ENCODE results near the gene SMYD5.

SMYD5 gene

DNA sequence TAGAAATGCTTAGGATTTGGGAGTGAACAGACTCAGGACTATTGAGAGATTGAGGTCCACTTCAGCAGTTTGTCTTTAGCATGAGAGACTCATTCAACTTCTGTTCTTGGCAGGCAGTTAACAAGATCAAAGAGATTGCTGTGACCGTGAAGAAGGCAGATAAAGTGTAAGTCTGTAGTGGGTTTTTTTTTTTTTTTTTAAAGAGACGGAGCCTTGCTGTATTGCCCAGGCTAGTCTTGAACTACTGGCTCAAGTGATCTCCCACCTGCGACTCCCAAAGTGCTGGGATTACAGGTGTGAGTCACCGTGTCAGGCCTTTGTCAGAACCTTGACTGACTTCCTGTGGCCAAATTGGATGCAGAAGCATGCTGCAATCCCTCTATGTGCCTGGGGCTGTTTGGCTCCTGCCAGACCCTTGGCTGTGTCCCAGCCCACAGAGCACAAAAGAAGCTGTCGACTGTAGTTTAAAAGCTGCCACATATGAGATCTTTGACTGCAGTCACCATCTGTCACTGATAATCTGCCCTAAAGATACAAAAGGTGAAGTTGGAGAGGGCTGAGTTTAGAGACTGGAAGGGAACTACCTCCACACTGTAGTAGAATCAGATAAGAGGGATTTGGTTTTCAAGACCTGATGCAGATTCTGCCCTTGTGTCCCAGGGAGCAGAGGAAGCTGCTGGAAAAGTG is 30.0 kb downstream of the SMYD5 start:
- no peak for DNase-seq

DNA sequence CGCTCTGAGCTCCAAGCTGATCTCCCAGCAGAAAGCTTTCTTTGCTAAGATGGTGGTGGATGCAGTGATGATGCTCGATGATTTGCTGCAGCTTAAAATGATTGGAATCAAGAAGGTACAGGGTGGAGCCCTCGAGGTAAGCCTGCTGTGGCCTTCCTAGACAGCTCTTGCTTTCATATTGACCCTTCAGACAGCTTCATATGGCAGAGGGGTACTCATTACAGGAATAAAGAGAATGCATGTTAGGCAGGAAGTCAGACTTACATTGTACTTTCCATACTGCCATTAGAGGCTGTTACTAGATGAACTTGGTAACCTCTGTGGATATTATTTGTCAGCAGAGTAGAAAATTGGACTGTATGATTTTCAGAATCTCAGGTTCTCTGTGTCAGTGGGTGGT is 30.5 kb downstream of the SMYD5 start:
- no peak for DNase-seq

DNA sequence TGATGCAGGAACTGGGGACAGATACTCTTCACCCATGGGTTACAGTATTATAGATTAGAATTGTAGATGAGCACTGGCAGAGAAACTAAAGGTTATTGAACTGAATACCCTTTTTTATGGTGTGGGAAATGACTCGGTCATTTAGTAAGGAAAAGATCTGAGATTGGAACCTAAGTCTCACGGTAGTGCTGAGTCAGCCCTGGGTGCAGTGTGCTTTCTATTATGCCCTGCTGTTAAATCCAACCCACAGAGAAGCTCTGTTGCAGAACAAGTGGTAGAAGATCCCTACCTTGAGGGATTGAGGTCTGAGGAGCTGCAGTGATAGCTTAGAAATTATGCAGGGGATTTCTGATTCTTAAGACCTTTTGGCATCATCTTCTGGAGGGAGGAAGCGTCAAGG is 32.8 kb downstream of the SMYD5 start:
- no peak for DNase-seq

DNA sequence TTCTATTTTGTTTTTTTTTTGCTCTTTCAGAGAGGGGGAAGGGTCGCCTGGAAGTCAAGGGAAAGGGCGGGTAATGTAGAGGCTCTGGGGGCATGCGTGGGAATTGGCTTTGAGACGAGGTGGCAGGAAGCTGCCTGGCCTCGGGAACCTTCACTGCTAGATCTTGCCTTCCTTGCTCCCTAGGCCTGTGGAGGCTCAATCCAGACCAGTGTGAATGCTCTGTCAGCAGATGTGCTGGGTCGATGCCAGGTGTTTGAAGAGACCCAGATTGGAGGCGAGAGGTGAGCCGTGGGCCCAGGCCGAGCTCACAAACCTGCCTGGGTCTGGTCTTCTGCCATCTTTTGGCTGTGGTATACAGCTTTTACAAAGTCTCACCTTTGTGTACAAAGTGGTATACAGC is 35.6 kb downstream of the SMYD5 start:
- no peak for DNase-seq

DNA sequence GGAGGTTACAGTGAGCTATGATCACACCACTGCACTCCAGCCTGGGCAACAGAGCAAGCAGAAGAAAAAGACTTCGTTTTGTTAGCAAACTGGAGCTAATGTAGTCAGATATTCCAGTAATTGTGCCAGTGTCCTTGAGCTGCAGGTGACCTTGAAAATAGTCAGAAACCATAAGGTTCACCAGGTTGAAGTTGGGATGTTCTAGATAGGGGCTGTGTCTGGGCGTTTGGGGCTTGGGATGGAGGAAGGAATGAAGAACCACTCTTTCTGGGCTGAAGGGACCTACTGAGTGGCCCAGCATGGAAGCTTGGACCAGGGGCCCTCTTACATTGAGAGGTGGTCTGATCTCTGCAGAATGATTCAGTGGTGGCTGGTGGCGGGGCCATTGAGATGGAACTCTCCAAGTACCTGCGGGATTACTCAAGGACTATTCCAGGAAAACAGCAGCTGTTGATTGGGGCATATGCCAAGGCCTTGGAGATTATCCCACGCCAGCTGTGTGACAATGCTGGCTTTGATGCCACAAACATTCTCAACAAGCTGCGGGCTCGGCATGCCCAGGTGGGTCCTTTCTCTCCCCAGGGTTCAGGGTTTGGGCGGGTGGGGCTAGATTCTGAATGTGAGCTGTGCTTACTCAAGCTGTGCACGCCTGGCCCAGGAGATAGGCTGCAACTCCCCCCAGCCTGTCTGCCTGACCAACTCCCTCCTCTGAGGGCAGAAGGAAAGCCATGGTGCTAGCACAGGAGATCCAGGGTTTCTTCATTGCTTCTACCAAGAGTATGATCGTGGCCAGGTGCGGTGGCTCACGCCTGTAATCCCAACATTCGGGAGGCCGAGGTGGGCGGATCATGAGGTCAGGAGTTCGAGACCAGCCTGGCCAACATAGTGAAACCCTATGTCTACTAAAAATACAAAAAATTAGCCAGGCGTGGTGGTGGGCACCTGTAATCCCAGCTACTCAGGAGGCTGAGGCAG is 37.1 kb downstream of the SMYD5 start:
- no peak for DNase-seq

DNA sequence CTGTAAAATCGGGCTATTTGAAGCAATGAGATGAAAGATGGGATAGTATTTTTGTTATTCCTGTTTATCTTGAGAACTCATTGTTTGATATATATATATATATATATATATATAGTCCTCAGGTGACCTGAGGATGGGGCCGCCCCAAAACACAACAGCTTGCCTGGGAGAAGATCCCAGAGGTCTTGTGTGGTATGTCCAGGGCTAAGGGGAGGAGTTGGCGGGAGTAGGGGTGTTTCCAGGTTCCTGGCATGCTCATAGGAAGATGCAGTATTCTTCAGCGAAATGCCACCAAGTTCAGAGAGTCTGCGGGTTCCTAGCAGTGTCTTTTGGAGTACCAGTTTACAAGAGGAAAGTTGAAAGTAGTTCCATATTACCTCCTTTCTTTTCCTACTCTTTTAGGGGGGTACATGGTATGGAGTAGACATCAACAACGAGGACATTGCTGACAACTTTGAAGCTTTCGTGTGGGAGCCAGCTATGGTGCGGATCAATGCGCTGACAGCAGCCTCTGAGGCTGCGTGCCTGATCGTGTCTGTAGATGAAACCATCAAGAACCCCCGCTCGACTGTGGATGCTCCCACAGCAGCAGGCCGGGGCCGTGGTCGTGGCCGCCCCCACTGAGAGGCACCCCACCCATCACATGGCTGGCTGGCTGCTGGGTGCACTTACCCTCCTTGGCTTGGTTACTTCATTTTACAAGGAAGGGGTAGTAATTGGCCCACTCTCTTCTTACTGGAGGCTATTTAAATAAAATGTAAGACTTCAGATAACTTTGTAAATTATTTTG is 38.4 kb downstream of the SMYD5 start:
- DNase-seq, result no peak

DNA sequence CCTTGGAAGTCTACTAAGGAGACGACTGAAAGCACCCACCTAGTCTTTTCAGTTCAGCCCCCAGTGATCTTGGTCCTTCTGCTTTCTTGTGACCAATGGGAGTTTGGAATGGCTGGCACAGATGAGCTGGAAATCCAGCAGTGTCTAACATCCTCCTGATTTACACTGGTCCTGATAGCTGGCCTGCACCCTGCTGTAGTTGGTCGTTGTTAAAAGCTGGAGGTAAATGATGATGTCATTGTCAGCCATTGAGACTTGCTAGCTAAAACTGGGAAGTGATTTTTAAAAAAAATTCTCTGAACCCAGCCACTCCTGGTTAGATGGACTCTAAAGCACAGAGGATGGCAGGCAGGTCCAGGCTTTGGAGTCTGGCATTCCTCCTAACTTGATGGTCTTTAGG is 39.4 kb downstream of the SMYD5 start:
- no peak for DNase-seq

DNA sequence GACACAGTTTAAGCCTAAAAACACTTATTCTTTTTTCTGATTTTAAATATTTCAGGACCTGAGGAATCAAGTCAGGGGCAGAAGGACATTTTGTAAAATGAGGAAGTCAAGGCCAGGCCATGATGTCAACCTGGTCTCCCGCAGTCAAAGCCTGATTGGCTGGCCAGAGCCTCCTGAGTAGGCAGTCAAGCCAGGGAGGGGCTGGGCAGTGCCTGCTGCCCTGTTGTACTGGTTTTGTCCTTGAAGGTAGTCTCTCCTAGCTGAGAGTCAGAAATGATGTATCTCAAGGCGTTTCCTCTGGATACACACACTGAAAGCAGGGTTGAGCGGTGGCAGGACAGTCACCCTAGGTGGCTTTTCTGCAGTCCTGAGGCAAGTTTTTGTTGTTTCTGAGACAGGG is 39.9 kb downstream of the SMYD5 start:
- no peak for DNase-seq

DNA sequence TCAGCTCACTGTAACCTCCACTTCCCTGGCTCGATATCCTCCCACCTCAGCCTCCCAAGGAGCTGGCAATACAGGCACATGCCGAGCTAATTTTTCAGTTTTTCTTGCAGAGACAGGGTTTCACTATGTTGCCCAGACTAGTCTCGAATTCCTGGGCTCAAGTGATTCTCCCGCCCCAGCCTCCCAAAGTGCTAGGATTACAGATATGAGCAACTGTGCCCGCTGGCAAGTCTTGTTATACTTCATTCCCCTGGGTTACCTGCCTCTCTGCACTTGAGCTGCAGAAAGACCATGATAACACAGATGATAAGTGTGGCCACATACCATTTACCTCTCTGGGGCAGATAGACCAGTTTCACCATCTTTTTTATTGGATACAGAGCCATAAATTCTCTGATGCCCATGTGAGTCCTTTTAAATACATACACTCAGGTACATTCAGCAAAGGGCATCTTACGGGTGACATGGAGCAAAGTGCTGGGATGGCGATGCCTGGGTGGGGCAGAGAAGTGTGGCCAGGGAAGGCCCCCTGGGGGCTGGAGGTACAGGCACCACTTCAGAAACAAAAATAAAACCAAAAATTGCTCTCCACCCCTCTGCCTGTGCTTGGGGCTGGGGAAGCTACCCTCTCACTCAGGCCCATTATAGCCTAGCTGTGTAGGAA is 40.4 kb downstream of the SMYD5 start:
- DNase-seq, result no peak

DNA sequence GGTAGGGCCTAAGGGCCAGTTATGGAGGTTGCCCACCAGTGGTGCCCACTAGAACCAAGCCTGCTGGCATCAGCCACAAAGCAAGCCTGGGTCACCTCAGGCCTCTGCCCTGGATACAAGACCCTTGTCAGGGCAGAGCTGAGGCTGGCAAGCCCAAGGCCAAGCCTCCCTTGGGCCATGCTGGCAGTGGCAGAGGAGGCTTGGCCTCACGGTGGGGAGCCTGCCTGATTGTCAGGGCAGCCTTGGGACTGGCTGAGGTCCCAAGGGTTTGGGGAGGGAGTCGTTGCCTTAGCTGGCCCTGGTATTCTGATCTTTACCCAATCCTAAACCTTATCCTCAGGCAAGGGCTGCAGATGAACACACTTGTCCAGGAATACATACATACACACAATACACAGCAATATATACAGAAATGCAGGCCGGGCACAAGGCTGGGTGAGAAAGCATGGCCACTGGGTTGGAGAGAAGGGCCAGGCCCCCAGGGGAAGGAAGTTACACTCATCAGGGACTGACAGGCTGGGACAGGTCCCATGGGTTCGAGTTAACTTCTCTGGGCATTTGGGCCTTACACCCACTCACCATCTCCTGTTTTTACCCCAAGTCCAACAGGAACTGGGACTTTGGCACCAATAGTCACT is 41.1 kb downstream of the SMYD5 start:
- no peak for DNase-seq

DNA sequence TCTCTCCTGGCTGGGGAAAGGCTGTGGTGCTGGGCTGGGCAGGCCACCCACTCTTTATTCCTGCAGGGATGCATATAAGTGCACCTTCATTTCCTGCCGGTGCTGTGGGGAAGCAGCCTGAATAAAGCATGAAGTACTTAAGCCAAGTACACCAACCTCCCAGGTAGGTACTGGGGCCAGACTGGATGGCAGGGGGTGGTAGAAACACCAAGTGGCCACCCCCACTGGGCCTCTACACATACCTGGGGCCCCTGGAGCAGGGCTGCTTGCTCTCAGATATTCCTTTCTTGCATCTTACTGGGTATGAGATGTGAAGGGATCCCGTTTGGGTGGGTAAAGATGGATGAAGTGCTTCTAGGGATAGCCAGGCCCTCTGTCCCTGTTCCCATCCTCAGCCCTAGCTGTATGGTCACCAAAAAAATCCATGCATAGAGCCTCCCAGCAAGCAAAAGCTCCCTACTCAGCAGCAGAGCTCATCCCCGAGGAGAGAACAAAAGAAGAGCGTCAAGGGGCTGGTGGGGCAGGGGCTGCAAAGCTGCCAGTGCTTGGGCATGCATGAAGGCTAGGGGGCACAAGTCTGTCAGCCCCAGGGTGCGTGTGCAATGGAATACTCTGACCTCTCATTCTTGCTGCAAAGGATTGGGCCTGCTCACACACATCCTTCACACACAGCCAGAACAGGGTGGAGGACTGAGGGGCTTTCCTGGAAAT is 42.0 kb downstream of the SMYD5 start:
- no peak for DNase-seq

DNA sequence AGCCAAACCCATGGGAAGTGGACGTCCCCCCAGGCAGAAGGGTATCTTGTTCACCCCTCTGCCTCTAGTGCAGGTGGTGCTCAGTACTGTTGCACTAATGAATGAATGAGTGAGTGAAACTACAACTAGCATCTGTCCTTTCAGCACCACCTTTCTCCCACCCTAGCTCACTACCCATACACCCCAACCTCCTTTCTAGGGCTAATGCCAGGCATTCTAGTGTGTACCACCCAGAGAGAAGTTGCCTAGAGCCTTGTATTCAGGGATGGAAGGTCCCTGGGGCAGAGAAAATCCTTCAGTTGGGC is 42.5 kb downstream of the SMYD5 start:
- DNase-seq, result no peak

DNA sequence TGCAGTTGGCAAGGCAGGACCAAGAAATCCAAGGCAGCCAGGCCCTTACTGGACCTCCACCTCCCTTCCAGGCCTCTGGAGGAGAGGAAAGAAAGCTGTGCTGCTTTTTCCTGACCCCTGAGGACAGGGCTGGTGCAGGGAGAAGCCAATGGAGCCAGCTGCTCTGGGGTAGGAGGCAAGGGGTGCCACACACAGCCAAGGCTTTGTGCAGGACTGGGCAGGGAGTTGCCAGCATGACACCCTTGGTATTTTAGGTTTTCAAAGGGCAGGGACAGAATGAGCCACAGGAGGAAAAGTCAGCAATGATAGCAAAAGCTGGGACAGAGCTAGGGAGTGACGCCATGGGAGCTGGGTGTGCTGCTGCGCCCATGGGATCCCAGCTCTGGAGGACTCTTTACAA is 43.0 kb downstream of the SMYD5 start:
- no peak for DNase-seq

DNA sequence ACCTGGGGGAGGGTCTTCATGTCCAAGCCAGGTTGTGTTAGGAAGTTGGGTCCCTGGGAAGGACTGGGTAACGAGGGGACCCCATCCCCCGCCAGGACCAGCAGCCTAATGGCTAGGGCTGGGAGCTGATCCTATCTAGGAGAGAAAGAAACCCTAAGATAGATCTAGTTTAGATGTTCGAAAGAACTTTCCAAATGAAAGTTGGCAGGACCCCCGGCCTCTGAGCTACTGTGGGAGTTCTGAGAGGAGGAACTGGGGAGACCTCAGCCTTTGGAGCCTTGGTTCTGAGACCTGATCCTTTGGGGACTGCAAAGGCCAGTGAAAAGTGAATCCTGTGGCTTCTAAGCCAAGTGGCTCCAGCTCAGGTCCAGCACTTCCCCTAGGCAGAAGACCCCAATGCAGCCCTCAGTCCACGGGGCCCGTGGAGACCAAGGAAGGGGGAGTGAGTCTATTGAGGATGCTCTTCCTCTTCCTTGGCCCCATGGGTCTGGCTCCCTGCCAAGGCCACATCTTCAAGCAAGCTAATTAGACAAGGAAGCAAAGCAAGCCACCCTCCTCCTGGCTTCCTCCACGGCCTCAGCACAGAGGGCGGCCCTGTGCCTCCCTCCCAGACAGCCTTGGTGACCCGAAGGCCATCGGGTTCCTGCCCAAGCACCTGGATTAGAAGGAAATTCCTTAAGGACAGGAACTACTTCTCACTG is 43.5 kb downstream of the SMYD5 start:
- DNase-seq, result no peak

DNA sequence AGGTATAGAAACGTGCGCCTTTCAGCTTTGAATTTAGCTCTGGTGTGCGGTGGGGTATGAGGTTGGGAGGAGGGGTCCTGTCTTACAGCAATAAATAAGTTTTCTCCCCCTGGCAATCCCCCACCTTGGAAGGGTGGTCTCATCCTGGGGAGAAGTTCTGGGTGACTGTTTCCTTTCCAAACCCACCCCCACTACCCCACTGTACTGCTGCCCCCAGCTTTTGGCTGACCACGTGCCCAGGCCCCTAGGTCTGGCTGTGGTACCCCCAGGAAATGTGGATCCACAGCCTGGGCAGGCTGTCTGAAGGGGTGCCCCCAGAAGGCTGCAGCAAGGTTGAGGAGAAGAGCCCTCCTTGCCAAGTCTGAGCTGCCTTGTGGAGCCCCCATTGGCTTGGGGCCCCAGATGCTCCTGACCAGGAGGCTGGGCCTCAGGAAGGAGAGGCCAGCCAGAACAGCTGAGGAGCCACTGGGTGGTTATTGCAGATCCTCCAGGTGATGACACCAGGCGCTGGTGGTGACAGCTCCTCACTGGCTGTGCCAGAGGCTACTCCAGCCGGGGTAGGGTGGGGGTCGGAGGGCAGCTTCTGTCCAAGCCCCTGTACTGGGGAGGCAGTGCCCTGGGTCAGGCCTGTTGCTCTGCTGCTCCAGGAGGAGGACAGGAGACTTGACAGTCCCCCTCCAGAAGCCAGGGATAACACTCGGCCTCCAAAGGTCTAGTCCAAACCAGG is 44.3 kb downstream of the SMYD5 start:
- no peak for DNase-seq

DNA sequence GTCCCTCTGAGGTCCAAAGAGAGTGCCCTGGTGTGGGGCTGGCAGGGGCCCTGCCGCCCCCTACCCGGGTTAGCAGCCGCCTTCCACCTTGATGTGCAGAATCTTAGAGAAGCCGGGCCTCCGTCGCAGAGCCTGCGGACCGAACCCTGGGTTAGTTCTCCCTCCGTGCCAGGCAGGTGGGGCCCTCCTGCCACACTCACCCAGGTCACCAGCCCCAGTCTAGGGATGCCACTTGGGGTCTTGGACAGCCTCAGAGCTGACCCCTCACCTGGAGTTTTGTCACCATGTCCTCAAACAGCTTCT is 44.8 kb downstream of the SMYD5 start:
- no peak for DNase-seq

DNA sequence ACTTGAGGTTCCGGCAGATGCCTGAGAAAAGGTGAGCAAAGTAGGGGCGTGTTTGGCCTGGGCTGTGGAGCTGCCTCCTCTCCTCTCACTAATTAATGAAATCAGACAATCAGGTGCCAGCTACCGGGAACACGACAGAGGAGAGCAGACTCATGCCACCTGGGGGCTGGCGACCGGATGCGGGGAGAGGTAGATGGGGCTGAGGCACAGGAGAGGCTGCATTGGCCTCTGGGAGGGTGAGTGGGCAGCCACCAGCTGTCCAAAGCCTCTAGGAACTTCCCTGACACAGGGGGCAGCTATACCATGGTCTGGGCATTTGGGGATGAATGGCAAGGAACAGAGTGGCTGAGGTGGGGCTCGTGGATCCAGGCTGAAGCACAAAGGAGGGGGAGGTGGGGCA is 45.2 kb downstream of the SMYD5 start:
- no peak for DNase-seq

DNA sequence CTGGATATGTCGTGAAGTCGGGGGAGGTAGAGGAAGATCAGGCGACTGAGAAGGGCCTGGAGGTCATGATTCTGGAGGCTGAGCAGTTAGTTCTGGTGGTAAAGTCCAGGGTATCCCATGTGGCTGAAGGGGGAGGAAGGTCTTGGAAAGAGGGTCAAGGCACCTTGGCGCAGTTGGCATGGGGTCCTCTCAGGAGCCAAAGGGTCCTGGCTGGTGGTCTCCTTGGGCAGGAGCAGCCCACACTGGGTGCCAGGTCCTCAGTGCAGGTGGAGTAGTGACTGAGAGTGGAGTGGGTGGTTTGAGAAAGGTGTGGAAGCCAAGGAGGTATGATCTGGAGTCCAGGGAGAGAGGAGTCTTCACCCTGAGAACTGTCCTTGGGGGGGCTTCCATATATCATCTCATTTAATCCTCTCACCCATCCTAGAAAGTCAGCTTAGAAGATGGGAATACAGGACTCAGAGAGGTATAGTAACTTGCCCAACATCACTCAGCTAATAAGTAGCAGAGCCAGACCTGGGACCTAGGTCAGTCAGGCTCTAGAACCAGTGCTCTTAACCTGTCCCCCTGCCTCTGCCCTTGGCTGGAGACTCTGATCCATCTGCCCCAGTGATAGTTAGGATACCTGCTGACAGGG is 45.8 kb downstream of the SMYD5 start:
- DNase-seq, result no peak

DNA sequence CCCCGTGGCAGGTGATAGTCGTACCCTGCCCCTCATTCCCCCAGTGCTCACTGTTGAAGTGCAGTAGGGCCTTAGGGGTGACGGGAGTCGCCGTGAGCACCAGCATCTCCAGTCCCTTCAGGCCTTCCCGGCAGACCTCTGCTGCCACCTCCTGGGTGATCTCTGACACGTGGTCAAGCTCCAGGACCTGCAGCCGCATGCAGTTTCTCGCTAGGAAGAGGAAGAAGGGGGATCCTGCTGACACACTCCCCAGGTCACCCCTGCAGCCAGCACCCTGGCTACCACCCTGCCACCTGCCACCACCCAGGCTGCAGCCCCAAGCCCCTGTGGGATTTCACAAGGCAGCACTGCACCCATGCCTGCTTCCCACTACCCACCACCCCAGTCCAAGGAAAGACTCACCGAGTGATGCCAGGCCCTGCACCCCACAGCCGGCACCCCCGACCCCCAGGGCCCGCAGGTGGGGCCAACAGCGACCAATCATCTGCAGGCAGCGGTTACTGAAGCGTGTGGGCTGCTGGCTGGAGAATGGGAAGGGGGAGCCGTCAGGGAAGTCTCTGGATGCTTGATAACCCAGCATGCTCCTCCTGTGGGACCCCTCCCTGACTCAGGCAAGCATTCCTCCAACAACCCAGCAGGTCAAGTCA is 46.4 kb downstream of the SMYD5 start:
- DNase-seq, result no peak

DNA sequence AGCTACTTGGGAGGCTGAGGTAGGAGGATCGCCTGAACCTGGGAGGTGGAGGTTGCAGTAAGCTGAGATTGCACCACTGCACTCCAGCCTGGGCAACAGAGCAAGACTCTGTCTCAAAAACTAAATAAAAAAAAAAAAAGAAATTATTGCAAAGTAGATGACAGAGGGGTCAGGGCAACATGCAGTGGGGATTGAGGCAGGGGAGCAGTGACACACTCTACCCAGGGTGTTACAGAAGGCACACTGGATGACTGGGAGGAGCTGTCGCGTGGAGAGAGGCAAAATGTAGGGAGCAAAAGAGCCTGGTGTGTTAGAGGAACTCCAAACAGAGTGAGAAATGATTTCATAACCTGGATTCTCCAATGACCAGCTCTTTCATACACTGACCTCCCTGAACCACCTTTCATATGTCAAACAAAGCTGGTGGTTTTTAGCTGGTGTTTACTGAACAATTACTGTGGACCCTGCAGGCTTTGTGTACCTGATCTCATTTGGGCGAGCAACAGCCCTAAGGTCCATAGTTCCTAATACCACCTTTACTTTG is 48.1 kb downstream of the SMYD5 start:
- DNase-seq, result no peak

All from NCI-H187 treated with DMSO at 0.1 percent for 48 hours (cell line).